ENCODE results near the gene AZU1.

DNA sequence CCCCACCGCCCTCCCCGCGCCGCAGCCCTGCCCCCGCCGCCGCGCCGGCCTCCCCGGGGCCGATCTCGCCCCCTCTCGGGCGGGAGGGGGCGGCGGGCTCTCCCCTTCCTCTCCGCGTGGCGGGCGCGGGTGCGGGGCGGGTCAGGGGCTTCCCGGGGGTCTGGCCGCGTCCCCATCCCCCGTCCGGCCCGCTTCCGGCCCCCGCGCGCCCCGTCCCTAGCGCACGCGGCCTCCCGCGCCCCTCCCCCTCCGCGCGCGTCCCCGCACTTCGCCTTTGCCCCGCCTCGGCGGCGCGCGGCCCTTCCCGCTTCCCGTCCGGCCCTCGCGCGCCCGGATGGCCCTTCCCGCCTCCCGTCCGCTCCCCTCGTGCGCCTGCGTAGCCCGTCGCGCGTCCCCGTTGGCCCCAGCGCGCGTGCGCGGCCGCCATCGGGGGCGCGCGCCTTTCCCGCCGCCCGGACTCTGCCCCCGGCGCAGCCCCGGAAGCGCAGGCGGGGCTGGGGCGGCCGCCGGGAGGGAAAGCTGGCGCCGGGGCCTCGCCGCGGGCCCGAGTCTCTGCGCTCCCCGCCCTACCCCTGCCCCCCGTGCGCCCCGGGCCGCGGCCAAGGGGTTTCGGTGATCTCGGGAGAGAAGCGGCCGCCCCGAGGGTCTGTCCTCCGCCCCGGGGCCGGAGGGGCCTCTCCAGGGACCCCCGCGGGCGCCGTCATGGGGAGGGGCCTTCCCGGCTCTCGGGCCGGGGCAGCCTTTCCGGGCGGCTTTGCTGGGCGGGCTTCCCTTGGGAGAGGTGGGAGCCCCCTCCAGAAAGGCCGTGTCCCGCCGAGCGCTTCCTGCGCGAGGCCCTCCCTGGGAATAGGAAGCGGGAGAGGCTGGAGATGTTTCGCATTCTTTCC is 29.9 kb upstream of the AZU1 start:
- TF ChIP-seq, protein P1, sequence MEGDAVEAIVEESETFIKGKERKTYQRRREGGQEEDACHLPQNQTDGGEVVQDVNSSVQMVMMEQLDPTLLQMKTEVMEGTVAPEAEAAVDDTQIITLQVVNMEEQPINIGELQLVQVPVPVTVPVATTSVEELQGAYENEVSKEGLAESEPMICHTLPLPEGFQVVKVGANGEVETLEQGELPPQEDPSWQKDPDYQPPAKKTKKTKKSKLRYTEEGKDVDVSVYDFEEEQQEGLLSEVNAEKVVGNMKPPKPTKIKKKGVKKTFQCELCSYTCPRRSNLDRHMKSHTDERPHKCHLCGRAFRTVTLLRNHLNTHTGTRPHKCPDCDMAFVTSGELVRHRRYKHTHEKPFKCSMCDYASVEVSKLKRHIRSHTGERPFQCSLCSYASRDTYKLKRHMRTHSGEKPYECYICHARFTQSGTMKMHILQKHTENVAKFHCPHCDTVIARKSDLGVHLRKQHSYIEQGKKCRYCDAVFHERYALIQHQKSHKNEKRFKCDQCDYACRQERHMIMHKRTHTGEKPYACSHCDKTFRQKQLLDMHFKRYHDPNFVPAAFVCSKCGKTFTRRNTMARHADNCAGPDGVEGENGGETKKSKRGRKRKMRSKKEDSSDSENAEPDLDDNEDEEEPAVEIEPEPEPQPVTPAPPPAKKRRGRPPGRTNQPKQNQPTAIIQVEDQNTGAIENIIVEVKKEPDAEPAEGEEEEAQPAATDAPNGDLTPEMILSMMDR (conservative IDR thresholded peaks at IDR 0.05; ENCODE audit: low read depth, low read length): no peak
- no peak for TF ChIP-seq EZH2 (IDR thresholded peaks at IDR 0.05; ENCODE audit: low read length, unreplicated experiment)
